NCI-H524 treated with DMSO at 0.1 percent for 48 hours (cell line): Measurements from ENCODE around the gene SPINT1.
"Not testable (repeated sequence)": the region's sequence is repeated elsewhere in the genome, so short reads cannot be mapped to it uniquely, and the experiment has no call there.

ENCODE experiments used
- DNase-seq: peaks from one replicate; lab custom pipeline; 2025; lab: John Stamatoyannopoulos, UW

Gene SPINT1

GRCh38 chr15:40858706-40859105 is 14.9 kb downstream of the SPINT1 start:
- no peak for DNase-seq

DNA sequence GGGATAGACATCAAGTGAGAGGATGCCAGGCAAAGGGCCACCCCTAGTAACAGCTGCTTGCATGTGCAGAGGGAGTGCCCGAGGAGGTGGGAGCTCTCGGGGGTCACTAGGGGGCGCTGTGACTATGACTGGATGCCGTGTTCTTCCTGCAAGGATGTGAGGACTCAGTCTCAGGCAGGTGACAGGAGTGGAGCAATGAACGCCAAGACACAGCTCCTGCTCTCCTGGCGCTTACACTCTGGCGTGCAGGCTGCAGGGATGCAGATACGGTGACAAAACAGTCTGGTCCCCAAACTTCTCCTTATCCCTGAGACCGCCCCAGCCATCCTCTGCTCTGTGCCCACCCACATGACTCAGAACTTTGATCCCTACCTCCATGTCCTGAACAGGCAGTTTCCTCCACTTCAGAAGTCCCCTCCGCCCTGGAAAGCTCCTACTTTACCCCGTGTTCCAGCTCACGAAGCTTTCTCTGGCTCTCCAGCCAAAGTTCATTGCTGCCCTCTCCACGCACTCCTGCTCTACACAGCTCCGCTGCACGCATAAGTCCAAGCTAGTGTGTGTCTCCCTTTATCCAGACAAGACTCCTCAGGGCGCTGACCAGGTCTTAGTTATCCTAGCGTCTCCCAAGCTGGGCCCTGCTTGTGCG is 15.5 kb downstream of the SPINT1 start:
- DNase-seq: peak; percentile 34

DNA sequence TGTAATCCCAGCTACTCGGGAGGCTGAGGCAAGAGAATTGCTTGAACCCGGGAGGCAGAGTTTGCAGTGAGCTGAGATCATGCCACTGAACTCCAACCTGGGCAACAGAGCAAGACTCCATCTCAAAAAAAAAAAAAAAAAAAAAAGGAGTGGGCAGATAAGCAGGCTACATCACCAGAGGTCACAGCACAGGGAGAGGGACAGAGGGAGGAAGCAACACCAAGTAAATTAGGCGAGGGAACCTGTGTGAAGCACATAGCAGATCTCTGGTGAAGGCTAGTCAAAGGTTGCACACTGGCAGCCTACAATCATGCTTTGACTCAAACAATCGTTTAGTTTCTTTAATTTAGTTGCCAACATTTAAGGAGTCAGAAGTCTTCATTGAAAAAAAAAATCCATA is 17.3 kb downstream of the SPINT1 start:
- not testable (repeated sequence) for DNase-seq

DNA sequence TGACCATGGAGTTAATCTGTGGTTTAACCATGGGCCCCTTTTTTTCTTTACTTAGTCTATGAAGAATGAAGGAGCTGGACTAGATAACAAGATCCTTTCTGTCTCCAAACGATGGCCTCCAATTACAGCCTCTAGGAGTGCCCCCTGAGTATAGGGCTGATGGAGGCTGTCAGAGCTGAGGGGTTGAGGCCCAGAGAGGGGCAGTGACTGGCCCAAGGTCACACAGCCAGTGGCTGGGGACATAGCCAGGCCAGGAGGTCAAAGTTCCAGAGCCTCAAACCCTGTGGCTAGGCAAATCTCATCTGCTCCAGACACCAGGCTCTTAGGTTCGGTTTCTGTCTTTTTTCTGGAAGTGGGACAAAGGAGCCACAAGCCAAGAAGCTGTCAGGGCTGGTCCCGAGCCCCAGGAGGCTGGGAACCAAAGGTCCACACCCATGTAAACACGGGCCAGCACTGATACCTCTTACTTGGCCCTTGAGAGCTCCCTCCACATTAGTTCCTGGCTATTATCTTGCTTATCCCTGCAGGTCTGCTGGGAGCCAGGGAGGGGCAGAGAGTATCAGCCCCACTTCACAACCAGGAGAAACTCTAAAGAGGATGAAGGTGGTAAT is 19.9 kb downstream of the SPINT1 start:
- no peak for DNase-seq

GRCh38 chr15:40867199-40867598 is 23.4 kb downstream of the SPINT1 start:
- DNase-seq: no peak

DNA sequence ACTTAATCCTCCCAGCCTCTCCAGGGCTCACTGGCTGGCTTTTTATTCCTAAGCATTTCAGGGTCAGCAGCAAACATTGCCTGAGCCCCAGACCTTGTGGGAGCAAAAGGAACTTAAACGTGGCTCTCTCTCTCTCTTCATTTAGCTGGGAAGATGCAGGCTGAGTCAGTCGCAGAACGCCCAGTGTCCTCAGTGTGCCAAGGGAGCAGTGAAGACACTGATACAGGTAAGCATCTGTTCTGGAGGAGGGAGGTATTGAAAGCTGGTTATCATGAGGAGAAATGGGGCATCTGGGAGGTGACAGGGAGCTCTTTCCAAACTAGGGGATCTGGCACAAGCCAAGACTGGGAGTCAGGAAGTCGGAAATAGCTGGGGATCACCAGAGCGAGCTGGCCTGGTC is 25.8 kb downstream of the SPINT1 start:
- no peak for DNase-seq

DNA sequence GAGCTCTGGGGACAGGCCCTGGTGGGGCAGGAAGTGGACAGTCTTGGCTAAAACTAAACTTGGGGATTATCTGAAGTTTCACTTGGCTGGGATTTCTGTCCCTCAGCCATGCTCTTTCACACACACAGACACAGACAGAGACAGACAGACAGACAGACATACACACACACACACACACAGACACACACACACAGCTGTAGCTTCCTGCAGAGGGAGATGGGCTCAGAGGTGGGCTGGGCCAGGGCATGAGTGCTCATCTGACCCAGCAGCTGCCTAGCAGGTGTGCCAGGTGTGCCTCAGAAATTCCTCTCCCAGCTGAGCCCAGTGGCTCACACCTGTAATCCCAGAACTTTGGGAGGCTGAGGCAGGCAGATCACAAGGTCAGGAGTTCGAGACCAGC is 26.9 kb downstream of the SPINT1 start:
- no peak for DNase-seq

DNA sequence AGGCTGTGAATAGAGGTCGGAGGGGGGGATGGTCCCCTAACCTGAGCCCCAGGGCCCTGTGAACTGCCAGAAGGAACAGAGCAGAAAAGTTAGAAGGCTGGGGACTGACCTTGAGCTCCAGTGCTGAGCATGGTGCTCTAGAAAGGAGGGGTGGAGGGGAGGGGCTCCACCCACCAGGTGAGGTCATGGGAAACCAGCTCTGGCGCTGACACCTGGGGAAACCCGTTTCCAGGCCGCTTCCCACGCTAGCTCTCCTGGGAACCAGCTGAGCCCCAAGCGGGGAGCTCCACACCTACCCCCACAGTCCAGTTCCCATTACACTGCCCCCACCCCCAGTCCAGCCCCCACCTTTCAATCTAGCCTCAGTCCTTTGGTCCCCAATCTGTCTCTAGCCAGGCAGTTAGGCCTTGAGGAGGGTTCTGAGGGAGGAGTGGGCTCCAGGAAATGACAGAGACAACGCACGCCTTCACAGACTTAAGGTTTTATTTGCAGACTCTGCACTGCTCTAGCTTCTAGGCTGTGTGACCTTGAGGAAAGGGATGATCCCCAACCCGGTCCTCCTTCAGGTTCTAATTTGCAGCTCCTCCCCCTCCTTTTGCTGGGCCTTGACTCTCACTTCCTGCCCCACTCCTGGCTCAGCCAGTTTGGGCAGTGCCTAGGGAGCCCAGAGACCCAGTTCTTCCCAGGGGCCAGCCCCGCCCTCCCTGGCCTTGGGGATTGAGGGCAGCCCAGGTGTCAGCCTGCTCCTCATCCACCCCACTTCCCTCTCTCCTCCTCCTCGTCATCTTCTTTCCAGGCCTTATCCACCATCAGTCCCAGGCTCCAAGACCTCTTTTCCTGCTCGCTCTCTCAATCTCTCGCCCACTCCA is 28.1 kb downstream of the SPINT1 start:
- no peak for DNase-seq

GRCh38 chr15:40872791-40873693 is 29.2 kb downstream of the SPINT1 start:
- peak; percentile 66 for DNase-seq

DNA sequence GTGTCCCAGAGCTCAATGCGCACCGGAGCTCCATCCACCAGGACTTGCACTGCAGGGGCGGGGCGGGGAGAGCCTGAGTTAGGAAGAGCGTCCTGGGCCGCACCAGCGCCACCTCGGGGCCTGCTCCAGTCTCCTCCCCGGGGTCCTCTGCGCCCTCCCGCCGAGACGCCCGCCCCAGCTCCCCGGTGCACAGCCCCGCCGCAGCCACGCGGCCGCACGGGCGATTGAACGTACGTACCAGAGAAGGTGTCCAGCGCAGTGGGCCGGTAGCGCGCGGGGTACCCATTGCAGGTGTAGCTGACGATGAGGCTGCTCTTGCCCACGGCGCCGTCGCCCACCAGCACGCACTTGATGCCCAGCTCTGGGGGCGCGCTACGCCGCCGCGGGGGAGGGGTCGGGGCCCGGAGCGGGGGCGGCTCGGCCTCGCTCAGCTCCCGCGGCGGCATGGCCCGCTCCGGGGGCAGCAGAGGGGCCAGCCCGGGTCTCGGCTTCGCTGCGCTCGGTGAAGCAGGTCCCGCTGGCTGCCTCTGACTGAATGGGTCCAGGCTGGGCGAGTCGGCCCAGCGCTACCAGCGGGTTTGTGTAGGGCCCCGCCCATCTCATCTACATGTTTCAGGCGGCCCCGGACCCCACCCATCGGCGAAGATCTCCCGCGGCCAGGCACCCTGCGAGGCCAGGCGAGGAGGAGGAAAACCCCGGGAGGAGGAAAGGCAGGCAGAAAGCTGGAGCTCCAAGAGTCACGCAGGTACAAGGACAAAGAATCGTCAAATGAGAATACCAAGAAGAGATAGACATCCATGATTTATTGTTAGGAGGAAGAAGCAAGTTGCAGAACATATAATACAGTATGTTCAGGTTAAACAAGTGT is 30.1 kb downstream of the SPINT1 start, which contains the start of gene RHOV:
RHOV (minus strand) TSS at position 541 of the 868 bp plus-strand sequence; CDS start at position 446, 95 bp downstream.
- peak; percentile 37 for DNase-seq

DNA sequence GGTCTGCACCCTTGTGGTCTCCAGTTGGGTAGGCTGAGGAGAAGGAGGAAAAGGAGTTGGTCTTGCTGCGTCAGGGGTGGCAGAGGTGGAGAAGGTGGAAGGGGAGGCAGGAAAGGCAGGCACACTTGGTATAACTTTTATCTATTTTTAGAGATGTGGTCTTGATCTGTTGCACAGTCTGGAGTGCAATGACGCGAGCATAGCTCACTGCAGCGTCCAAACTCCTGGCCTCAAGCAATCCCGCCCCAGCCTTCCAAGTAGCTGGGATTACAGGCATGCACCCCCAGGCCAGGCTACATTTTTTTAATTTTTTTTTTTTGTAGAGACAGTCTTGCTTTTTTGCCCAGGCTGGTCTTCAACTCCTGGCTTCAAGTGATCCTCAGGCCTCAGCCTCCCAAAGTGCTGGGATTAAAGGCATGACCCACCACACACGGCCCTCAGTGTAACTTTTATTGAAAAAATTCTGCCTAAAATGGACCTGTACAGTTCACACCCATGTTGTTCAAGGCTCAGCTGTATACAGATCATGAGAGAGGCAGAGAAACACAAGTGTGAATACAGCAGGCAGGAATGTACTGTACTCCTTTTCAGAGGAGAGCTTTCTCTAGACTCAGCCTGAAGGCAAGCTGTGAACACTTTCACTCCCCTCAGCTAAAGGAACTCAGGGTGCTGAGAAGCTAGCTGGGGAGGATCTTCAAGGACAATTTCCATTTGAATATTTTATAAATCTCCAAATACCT is 32.3 kb downstream of the SPINT1 start:
- DNase-seq: no peak

DNA sequence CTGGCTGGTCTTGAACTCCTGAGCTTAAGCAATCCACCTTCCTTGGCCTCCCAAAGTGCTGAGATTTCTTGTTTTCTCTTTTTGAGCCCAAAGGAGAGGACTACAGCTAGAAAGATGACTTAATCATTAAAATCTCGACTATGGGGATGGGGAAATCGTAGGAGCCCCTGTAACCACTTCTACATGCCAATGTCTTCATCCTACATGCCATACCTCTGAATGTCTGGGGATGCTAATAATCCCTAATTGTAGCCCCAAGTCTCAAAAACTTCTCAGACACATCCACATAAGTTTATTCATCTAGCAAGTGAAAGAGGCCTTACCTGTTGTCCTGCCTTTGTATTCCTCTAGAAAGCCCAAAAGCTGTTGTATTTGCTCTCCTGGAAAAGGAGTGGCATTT is 33.8 kb downstream of the SPINT1 start:
- DNase-seq: no peak

DNA sequence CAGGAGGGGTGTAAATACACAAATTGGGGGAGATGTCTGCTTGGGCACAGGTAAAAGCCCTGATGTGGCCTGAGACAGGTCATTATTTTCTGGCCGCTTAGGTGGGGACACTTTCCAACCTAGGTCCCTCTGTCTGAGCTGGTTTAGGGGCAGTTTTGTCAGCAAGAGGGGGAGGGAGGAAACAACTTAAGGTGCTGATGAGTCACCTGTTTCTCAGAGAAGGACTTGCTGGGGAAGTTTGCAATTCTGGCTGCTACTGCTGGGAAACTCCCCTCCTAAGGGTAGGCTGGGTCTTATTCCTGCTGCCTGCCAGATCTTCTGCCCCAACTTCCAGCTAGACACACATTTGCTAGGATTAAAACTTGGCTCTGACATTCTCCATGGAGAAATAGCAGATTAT is 34.9 kb downstream of the SPINT1 start:
- no peak for DNase-seq

DNA sequence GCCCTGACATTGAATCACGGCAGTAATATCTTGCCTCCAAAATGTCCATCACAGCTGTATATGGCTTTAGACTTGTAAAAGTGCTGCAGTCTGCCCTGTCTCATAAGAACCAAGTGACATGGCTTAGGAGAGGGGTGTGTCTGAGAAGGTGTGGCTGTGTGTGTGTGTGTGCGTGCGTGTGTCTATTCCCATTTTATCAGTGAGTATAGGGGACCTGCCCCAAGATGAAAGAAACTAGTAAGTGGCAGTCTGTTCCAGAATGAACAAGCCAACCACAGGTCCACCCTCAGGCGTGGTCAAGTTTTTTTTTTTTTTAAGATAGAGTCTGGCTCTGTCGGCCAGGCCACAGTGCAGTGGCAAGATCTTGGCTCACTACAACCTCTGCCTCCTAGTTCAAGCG is 35.8 kb downstream of the SPINT1 start:
- DNase-seq: no peak

- no peak for DNase-seq
Measured at GRCh38 chr15:40881351-40881750, 37.5 kb downstream of the SPINT1 start.

- DNase-seq: no peak
Measured at GRCh38 chr15:40886586-40886985, 42.7 kb downstream of the SPINT1 start.

GRCh38 chr15:40889112-40889511 is 45.3 kb downstream of the SPINT1 start:
- DNase-seq: no peak

DNA sequence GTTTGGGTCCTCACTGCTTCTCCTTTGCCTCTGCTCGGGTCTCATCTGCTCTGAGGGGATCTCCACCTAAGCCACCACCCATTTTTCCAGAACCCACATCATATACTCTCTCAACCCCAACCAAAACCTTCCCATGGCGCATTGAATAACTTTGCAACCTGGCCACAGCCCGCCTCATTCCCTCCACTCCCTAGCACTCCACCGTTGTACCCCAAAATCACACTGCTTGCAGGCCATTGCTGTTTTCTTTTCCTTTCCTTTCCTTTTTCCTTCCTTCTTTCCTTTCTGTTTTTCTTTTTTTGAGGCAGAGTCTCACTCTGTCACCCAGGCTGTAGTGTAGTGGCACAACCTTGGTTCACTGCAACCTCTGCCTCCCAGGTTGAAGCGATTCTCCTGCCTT is 47.3 kb downstream of the SPINT1 start:
- DNase-seq: no peak

GRCh38 chr15:40891810-40892446 is 48.1 kb downstream of the SPINT1 start:
- peak; percentile 19 for DNase-seq
